OCI-LY7 (cell line): ENCODE results near the gene IRF2. TPM values are rescaled to one million over a fixed set of nuclear protein-coding genes. Genes with fewer than 3 reads are reported as not detected.
A peak's percentile ranks its signal among the peaks of the same experiment; 100 is the strongest.

ENCODE experiments used
- BruUV-seq: library from RNA; stranded (reverse); fragments of 400-500 nt; replicated peaks from 2 replicates; lab custom pipeline; 2021; lab: Mats Ljungman, UMichigan
- CTCF ChIA-PET: fragments of 300-600 bp; sonication (Branson Sonifier 250); formaldehyde crosslinking; loops from one replicate; lab custom pipeline; 2022; ENCODE audit warnings: antibody characterized with exemption; ENCODE audit not compliant: unreplicated experiment; lab: Charles Lee
- POLR2A ChIA-PET: fragments of 300-600 bp; sonication (Branson Sonifier 250); formaldehyde crosslinking; loops from one replicate; lab custom pipeline; 2022; ENCODE audit warnings: antibody characterized with exemption; lab: Charles Lee
- DNase-seq: peaks from one replicate; pipeline ENCODE4 v3.0.0-alpha.2; 2015; ENCODE audit warnings: low spot score
- H2AFZ ChIP-seq: fragments of 200-600 bp; sonication (generic), shearing (Covaris generic); 2 replicates; pipeline ENCODE4 v1.6.1; 2014; ENCODE audit warnings: mild to moderate bottlenecking, antibody characterized with exemption, low read length, moderate library complexity
- H3K27ac ChIP-seq: fragments of 200-600 bp; sonication (generic); 2 replicates; pipeline ENCODE4 v1.5.1; 2014; ENCODE audit warnings: mixed run types, low read depth, mild to moderate bottlenecking, moderate library complexity, low read length, inconsistent platforms; ENCODE audit not compliant: poor library complexity, severe bottlenecking
- H3K36me3 ChIP-seq: fragments of 200-600 bp; sonication (generic); 2 replicates; pipeline ENCODE4 v1.6.1; 2014; ENCODE audit warnings: mild to moderate bottlenecking, antibody characterized with exemption, low read length, moderate library complexity, mixed read lengths; ENCODE audit not compliant: insufficient read depth
- H3K4me1 ChIP-seq: fragments of 200-600 bp; sonication (generic); 2 replicates; pipeline ENCODE4 v1.5.1; 2014; ENCODE audit warnings: mild to moderate bottlenecking, low read length; ENCODE audit not compliant: insufficient read depth, poor library complexity, severe bottlenecking
- H3K4me2 ChIP-seq: fragments of 200-600 bp; sonication (generic); 2 replicates; pipeline ENCODE4 v1.6.1; 2014; ENCODE audit warnings: mild to moderate bottlenecking, low read length
- H3K4me3 ChIP-seq: fragments of 200-600 bp; sonication (generic); 2 replicates; pipeline ENCODE4 v1.5.1; 2014; ENCODE audit warnings: mild to moderate bottlenecking, low read depth, low read length; ENCODE audit not compliant: poor library complexity, severe bottlenecking
- H3K79me2 ChIP-seq: fragments of 200-600 bp; sonication (generic); 2 replicates; pipeline ENCODE4 v1.6.1; 2016; ENCODE audit warnings: low read depth, mild to moderate bottlenecking, low read length, moderate library complexity, mixed read lengths; ENCODE audit not compliant: insufficient read depth
- H3K9me2 ChIP-seq: fragments of 200-600 bp; sonication (generic); 2 replicates; pipeline ENCODE4 v1.6.1; 2016; ENCODE audit warnings: mild to moderate bottlenecking, low read length, mixed read lengths; ENCODE audit not compliant: insufficient read depth
- H3K9me3 ChIP-seq: fragments of 200-600 bp; sonication (generic); 2 replicates; pipeline ENCODE4 v1.6.1; 2014; ENCODE audit warnings: mild to moderate bottlenecking, mixed run types, low read length, mixed read lengths
- H4K20me1 ChIP-seq: fragments of 200-600 bp; sonication (generic); 2 replicates; pipeline ENCODE4 v1.6.1; 2014; ENCODE audit warnings: mild to moderate bottlenecking, antibody characterized with exemption, low read length, moderate library complexity, mixed read lengths; ENCODE audit not compliant: insufficient read depth
- CTCF ChIP-seq: fragments of 200-600 bp; sonication (generic); conservative IDR thresholded peaks from 2 replicates; pipeline ENCODE4 v1.5.1; 2014; ENCODE audit warnings: mild to moderate bottlenecking, antibody characterized with exemption, low read length, moderate library complexity, mixed read lengths
- EZH2phosphoT487 ChIP-seq: fragments of 200-600 bp; sonication (generic); IDR thresholded peaks from 2 replicates; pipeline ENCODE4 v1.6.1; 2018; ENCODE audit warnings: low read depth, borderline replicate concordance, mild to moderate bottlenecking, mixed run types, antibody characterized with exemption, low read length, moderate library complexity, mixed read lengths
- intact Hi-C: fragments of 100-400 bp; cut with micrococcal nuclease; formaldehyde crosslinking; loops from one replicate; pipeline ENCODE4 v1.10.0; 2022; ENCODE audit not compliant: unreplicated experiment
- total RNA-seq, 2 experiments: library from RNA; depleted of rRNA in 1 of 2; stranded (reverse); fragments of >200 nt in 1 of 2; shearing (Covaris generic) in 1 of 2; gene quantifications; 2 replicates each; pipeline ENCODE4 v1.2.3, GENCODE V29; 2014 to 2022

The IRF2 gene
- total RNA-seq, 2 experiments from 2014 or later, result 32.3 to 37.8 TPM

GRCh38 chr4:184417802-184418511 is 56.4 kb downstream of the IRF2 start:
- no peaks in the 10 kb centered on the region for H3K9me2 ChIP-seq
- TF ChIP-seq CTCF (no peak), EZH2phosphoT487 (no peak)
- peaks cover 41% of the 10 kb centered on the region for H3K4me1 ChIP-seq
- POLR2A ChIA-PET, result interaction anchor here (1.0 kb wide), 1 partner anchor 48 kb away, joined by 3 read pairs; no protein-coding TSS in a partner anchor
- H3K4me3 ChIP-seq, result no peak overlapping the region
- intact Hi-C loops, result no loop called here
- no peaks in the 10 kb centered on the region for H4K20me1 ChIP-seq
- no peaks in the 10 kb centered on the region; the same call in 1 of the 2 replicates for H3K79me2 ChIP-seq
- H3K27ac ChIP-seq, result peak overlapping the region; percentile 5
- CTCF ChIA-PET, result interaction anchor here (1.9 kb wide), 1 partner anchor 90 kb away, joined by 4 read pairs; no protein-coding TSS in a partner anchor
- peaks cover 68% of the 10 kb centered on the region for H3K36me3 ChIP-seq
- BruUV-seq, result TSS peak; percentile 32
- peaks cover 11% of the 10 kb centered on the region for H3K9me3 ChIP-seq
- peak overlapping the region; percentile 55; the same call in 1 of the 2 replicates for H3K4me2 ChIP-seq
- H2AFZ ChIP-seq, result no peak overlapping the region
- no peak for DNase-seq

- peaks cover 60% of the 10 kb centered on the region for H3K36me3 ChIP-seq
- no peaks in the 10 kb centered on the region; the same call in 1 of the 2 replicates for H3K79me2 ChIP-seq
- peak; percentile 59 for DNase-seq
- peaks cover 3% of the 10 kb centered on the region for H3K9me3 ChIP-seq
- peak overlapping the region; percentile 46 for H3K4me3 ChIP-seq
- peak overlapping the region; percentile 55 for H3K4me2 ChIP-seq
- peak overlapping the region; percentile 5 for H3K27ac ChIP-seq
- POLR2A ChIA-PET, result interaction anchor here (1.0 kb wide), 1 partner anchor 48 kb away, joined by 3 read pairs; no protein-coding TSS in a partner anchor
- no peaks in the 10 kb centered on the region for H4K20me1 ChIP-seq
- peaks cover 41% of the 10 kb centered on the region for H3K4me1 ChIP-seq
- no peaks in the 10 kb centered on the region for H3K9me2 ChIP-seq
- CTCF ChIA-PET, result interaction anchor here (1.9 kb wide), 1 partner anchor 89 kb away, joined by 4 read pairs; no protein-coding TSS in a partner anchor
- BruUV-seq, result no TSS peak
- H2AFZ ChIP-seq, result peak overlapping the region; percentile 33
- intact Hi-C loops, result no loop called here
- no peak for TF ChIP-seq EZH2phosphoT487
- no peak for TF ChIP-seq CTCF
These were observed 57.2 kb downstream of the IRF2 start for GRCh38 chr4:184416913-184417734.
